Activated T-cell treated with anti-CD3 and anti-CD28 coated beads for 4 hours (primary cell): ENCODE data around the gene CMTM7.
A peak's percentile ranks its signal among the peaks of the same experiment; 100 is the strongest.

Experiments used
- DNase-seq: peaks from one replicate; pipeline ENCODE4 v3.0.0-alpha.2; 2020

Gene CMTM7

DNA sequence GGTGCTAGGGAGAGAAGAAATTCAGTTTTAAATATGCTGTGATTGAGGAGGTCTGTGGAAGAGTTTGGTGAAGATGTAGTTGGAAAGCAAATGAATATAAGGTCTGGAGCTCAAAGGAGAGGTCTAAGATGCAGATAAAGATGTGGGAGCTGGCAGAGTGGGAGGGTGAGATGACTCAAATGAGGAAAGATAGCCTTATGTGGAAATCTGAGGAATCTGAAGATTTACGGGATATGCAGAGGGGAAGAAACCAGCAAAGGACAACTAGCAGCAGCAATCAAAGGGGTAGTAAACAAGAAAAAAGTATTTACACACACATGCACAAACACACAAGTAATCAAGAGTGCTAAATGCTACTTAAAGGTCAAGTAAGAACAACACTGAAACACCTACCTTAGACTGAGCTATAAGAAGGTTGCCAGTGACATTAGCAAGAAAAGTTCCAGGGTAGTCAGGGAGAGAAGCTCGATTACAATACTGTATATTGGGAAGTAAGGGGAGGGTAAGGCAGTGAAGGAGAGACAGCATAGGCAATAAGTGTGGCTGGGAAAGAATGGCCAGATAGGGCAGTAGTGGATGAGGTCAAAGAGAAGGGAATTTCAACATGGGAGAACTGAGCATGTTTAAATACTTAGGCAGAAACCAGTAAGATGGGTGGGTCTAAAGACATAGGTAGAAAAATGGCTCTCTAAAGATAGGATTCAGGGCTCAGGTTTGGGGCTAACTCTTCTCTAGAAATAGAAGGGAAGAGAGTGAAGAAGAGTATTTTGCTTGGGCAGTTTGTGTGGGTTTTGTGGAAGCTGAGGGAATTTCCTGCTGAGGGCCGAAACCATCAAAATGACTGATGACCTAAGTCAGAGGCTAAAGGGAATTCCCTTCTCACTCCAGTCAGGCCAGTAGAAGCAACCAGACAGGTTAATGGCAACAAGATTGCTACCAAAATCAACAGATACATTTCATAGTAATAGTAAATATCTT, 102.1 kb downstream of the CMTM7 start:
- DNase-seq = no peak

DNA sequence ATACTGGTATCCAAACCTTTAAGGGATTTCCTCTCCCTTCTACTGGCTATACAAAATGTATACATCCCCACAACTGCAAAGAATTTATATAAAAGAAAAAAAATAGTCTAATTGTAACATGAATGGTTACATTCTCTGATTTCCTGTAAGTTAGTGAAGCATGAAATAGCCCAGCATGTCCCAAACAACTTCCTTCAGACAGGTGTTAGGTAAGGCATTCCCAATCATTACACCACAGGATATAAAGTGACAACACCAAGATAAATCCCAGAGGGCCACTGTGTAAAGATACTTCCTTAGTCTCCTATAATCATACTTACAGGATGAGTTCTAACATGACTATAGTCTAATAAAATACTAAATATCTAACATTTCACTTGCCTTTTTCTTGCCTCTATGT, 103.4 kb downstream of the CMTM7 start:
- DNase-seq = no peak

DNA sequence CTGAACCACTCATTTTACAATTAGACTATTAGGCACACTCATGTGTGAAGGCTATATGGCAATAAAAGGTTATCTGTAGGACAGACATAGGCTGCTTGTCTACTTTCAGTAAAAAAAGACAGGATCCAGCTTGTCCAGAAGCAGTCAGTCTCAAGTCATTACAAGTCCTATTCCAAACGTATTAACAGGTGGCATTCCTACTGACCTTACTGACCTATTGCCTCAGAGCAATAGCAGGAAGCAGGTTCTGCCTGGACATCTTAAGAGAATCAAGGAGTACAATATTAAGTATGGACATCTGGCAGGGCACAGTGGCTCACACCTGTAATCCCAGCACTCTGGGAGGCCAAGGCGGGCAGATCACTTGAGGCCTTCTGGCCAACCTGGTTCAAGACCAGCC, 104.0 kb downstream of the CMTM7 start:
- no peak for DNase-seq

DNA sequence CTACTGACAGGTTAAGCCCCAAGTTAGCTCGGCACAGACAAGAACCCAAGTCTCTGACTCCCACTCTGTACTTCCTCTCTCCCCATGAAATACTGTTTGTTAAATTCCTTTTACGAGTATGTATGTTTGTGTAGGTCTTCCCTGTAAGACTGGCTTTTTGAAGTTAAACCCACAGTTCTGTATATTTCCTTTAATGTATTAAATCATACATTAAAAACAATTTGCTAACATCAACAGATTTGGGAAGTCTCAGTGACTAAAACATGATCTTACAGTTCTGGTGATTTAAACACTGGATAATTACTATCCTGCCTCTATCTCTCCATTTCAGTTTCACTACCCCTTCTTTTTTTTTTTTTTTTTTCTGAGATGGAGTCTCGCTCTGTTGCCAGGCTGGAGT, 106.6 kb downstream of the CMTM7 start:
- DNase-seq = no peak

DNA sequence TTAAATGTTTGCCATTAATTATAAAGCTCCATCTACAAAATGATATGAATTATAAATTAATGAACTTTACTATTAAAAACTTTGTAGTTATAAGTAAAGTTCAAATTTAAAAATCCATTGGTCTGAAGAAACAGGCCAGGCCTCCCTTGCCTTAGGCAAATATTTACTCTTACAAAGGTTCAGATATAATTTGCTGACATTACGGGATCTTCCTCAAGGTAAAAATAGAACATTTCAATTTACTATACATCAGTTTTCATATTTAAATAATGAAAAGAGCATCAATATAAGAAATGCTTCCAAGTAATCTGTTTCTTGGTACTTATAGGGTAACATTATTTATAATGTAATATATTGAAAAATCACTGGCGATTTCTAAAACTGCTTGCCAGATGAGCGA, 107.3 kb downstream of the CMTM7 start:
- no peak for DNase-seq

DNA sequence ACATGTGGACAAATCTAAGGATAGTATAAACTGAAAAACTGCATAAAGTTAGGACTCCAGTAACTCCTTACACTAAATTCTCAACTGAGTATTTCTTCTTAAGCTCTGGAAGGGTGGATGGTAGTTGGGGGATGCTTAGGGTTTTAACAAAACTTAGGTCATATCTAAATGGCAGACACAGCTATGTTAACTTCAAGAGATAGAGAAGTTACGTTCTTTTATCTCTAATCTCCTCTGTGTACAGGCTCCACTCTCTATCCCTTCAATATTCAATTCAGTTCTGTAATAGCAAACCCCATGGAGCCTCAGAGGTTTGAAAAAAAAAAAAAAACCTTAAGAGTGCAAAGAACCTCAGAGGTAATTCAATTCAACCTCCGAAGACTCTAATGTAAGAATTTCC, 107.9 kb downstream of the CMTM7 start:
- no peak for DNase-seq

DNA sequence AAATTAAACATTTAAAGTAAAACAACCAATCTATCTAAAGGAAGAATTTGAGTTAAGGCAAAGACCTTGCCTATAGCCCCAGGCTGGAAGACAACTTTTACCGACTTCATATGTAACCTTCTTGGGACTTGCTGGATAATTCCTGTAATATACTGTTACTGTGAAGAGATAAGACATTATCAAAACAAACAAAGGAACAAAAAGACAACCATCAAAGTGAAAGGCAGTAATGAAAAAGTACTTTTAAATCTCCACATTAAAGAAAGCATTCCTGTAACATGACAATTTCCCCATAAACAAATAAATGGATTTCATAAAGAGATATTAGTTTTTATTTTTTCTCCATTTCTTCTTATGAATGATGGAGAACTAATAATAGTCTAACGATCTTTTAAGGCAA, 108.6 kb downstream of the CMTM7 start:
- DNase-seq = no peak

DNA sequence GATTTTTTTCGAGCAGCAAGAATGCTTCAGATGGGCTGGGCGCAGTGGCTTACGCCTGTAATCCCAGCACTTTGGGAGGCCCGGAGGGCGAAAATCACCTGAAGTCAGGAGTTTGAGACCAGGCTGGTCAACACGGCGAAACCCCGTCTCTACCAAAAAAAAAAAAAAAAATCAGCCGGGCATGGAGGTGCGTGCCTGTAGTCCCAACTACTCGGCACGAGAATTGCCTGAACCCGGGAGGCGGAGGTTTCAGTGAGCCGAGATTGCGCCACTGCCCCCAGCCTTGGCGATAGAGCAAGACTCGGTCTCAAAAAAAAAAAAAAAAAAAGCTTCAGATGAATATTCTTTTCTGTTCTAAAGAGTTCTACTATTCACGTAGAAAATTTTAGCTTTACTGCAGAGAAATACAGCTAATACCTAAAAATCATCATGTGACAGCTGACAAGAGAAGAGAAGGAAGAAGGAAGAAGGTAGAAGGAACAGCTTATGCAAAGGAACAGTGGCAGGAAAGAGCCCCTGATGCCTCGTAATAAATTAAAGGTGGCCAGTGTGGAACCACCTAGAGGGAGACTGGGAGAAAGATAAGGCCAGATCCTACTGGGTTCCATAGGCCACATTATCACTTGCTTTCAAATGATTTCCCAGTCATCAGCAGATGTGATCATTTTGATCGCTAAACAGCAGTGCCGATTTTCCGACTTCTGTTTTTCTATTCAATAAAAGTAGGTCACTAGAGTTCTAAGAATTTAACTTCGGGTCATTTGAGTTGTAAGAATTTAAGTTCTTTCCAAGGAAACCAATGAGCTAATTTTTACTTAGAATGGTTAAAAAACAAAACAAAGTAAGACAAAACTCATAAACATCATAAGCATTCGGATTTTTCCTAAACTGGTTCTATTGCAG, 109.5 kb downstream of the CMTM7 start:
- no peak for DNase-seq

DNA sequence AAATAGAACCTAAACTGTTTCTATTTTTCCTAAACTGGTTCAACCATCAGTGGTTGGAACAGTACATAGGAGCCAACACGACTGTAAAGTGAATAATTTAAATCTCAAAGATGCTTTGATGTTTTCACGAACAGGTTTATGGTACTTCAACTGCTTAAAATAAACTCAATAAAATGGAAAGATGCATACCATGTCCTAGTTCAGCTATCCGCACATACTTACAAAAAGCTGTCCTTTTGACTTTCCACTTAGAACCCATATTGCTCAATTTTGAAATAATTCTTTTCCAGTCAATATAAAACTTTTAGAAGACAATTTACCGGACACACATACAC, 110.1 kb downstream of the CMTM7 start:
- no peak for DNase-seq

DNA sequence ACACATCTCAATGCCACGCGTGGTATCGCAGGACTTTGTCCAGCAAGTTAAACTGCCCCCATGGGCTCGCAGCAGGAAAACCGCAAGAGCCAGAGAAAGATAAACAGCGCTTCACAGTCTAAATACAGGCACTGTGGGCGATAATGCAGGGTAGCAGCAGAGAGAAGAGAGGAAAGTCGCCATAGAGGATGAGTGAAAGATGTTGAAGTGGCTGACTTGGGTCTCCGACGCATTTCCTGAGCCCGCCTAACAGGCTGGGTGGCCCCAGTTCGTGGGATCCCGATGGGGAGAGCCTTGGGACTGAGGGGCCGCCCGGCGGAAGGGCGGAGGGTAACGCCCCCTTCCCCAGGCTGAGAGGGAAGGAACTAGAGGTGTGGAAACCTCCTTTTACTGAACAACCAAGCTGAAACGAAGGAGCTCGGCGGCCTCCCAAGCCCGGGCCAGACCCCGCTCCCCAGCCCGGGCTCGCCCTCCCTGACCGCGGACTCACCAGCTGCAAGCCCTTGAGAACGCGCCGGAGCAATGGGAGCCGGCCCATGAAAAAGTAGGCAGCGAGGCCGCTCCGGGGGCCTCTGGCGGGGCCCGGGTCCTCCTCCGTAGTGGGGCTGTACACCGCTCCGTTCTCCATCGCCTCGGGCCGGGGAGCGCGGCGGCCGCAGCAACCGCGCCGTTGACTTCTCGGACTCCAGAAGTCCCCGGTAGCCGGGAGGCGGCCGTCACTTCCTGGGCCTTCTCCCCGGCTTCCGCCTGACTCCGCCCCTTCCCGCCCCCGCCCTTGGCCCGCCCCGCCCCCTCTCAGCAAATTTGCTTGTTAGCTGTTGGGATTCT, 110.7 kb downstream of the CMTM7 start, which contains the start of gene CMTM6:
CMTM6 (minus strand) TSS at position 735 of the 828 bp plus-strand sequence; CDS start at position 628, 107 bp downstream.
- DNase-seq = peak; percentile 52

DNA sequence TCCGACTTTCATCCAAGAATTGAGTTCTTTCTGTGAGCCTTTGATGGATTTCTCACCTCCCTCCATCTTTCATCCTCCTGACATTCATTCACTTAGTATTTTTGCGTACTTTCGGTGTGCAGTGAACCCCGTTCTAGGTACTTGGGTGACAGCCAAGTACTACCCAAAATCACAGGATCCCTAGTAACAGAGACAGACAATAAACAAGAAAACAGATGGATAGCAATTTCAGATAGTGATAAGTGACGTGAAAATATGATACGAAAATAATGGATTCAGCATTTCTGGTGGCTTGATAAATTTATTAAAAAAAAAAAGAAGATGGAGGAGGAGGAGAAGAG, 111.3 kb downstream of the CMTM7 start:
- no peak for DNase-seq
